K562 (cell line): ENCODE results near the gene IL20RA. TPM values are rescaled to one million over a fixed set of nuclear protein-coding genes. Genes with fewer than 3 reads are reported as not detected.

ENCODE experiments used
- ATAC-seq: fragments of 200-7000 bp; cut with Tn5 transposase; 3 replicates; pipeline ENCODE4 v1.9.1; 2020; ENCODE audit warnings: moderate library complexity
- BruUV-seq: library from RNA; stranded (reverse); fragments of 400-500 nt; replicated peaks from 2 replicates; lab custom pipeline; 2021; lab: Mats Ljungman, UMichigan
- CTCF ChIA-PET: fragments of 300-600 bp; formaldehyde crosslinking; extraction: SDS; loops from one replicate; lab custom pipeline; 2021; ENCODE audit warnings: low intra/inter-chr PET ratio; lab: Yijun Ruan, JAX
- POLR2A ChIA-PET: fragments of 300-600, 350-650 bp; sonication (Branson Sonifier 250); formaldehyde crosslinking; extraction: SDS; loops from one replicate; lab custom pipeline; 2021; ENCODE audit warnings: antibody characterized with exemption, inconsistent platforms; lab: Yijun Ruan, JAX
- DNase-seq, 4 experiments: peaks; one replicate each; pipeline versions ENCODE4 v3.0.0 to v3.0.0-alpha.2; 2011 to 2018; ENCODE audit warnings: low spot score in 3 of 4, mixed read lengths in 3 of 4; ENCODE audit errors: extremely low read depth in 1 of 4
- FAIRE-seq: peaks from 2 replicates; lab custom pipeline; 2011; peaks lifted over from hg19 to GRCh38; lab: Jason Lieb, UNC
- H2AFZ ChIP-seq: 2 replicates; pipeline ENCODE4 v1.6.0; 2011; ENCODE audit warnings: low read depth, low read length, control low read depth, inconsistent platforms
- H3K27ac ChIP-seq: fragments of 200-600 bp; 3 replicates; pipeline ENCODE4 v1.8.0; 2011; ENCODE audit warnings: low read depth, mild to moderate bottlenecking, control low read depth, inconsistent platforms, low read length, moderate library complexity, mixed read lengths; ENCODE audit errors: extremely low read depth
- H3K27me3 ChIP-seq, 2 experiments: fragments of 300-600 bp in 1 of 2; 2 replicates in 1 of 2; 3 replicates in 1 of 2; pipeline versions ENCODE4 v1.6.0 to v1.8.0; 2011; ENCODE audit warnings: inconsistent platforms in 2 of 2, low read length in 2 of 2, mild to moderate bottlenecking in 1 of 2, mixed read lengths in 1 of 2, moderate library complexity in 1 of 2; ENCODE audit not compliant: control insufficient read depth in 2 of 2, insufficient read depth in 2 of 2
- H3K36me3 ChIP-seq: fragments of 300-600 bp; 3 replicates; pipeline ENCODE4 v1.8.0; 2011; ENCODE audit warnings: mild to moderate bottlenecking, low read length, inconsistent platforms; ENCODE audit not compliant: control insufficient read depth, insufficient read depth
- H3K4me1 ChIP-seq, 2 experiments: fragments of 200-600 bp in 1 of 2; replicated peaks in 1 of 2; 2 replicates in 1 of 2; 3 replicates in 1 of 2; pipeline versions ENCODE4 v1.5.1 to v1.8.0; 2011; ENCODE audit warnings: inconsistent platforms in 2 of 2, low read length in 2 of 2, mild to moderate bottlenecking in 1 of 2, mixed read lengths in 1 of 2, moderate library complexity in 1 of 2; ENCODE audit not compliant: control insufficient read depth in 2 of 2, insufficient read depth in 2 of 2
- H3K4me2 ChIP-seq: 2 replicates; pipeline ENCODE4 v1.6.1; 2011; ENCODE audit warnings: low read length, control low read depth, inconsistent platforms, mixed read lengths; ENCODE audit not compliant: insufficient read depth
- H3K4me3 ChIP-seq: fragments of 200-600 bp; sonication (generic), shearing (Covaris generic); 2 replicates; pipeline ENCODE4 v1.5.1; 2016; ENCODE audit warnings: control low read depth, inconsistent platforms
- H3K79me2 ChIP-seq: fragments of 200-600 bp; 3 replicates; pipeline ENCODE4 v1.8.0; 2011; ENCODE audit warnings: low read length, inconsistent platforms; ENCODE audit not compliant: control insufficient read depth, insufficient read depth
- H3K9ac ChIP-seq, 2 experiments: 2 replicates each; pipeline versions ENCODE4 v1.6.0 to v1.6.1; 2011; ENCODE audit warnings: low read depth in 2 of 2, low read length in 2 of 2, control low read depth in 1 of 2, inconsistent platforms in 1 of 2, mild to moderate bottlenecking in 1 of 2, mixed read lengths in 1 of 2; ENCODE audit not compliant: insufficient read depth in 1 of 2
- H3K9me1 ChIP-seq: one replicate; pipeline ENCODE4 v1.6.0; 2011; ENCODE audit warnings: inconsistent platforms, mild to moderate bottlenecking, low read length, moderate library complexity; ENCODE audit not compliant: control insufficient read depth, insufficient read depth
- H3K9me3 ChIP-seq: replicated peaks from 2 replicates; pipeline ENCODE4 v1.5.1; 2011; ENCODE audit warnings: low read depth, low read length, inconsistent platforms; ENCODE audit not compliant: control insufficient read depth, insufficient read depth
- H4K20me1 ChIP-seq: replicated peaks from 2 replicates; pipeline ENCODE4 v1.6.1; 2011; ENCODE audit warnings: low read length, inconsistent platforms, mixed read lengths; ENCODE audit not compliant: control insufficient read depth, insufficient read depth
- CBFA2T2 ChIP-seq: fragments of 450-650 bp; conservative IDR thresholded peaks from 2 replicates; pipeline ENCODE4 v1.6.1; 2017; ENCODE audit warnings: mild to moderate bottlenecking
- CBFA2T3 ChIP-seq: fragments of 450-650 bp; IDR thresholded peaks from 2 replicates; pipeline ENCODE4 v1.6.1; 2017
- FOS ChIP-seq: IDR thresholded peaks from 3 replicates; pipeline ENCODE4 v1.6.1; 2011; ENCODE audit not compliant: insufficient read length; ENCODE audit errors: extremely low read depth
- HDGF ChIP-seq: fragments of 450-650 bp; IDR thresholded peaks from 2 replicates; pipeline ENCODE4 v1.6.1; 2016
- MTA3 ChIP-seq: fragments of 450-650 bp; formaldehyde crosslinking; IDR thresholded peaks from 2 replicates; pipeline ENCODE4 v1.6.1; 2017; ENCODE audit warnings: mild to moderate bottlenecking, borderline replicate concordance
- NFIC ChIP-seq: fragments of 450-650 bp; IDR thresholded peaks from 2 replicates; pipeline ENCODE4 v1.6.1; 2017; ENCODE audit warnings: mild to moderate bottlenecking, inconsistent platforms
- POLR2B ChIP-seq: fragments of 450-650 bp; IDR thresholded peaks from 2 replicates; pipeline ENCODE4 v1.6.1; 2018; ENCODE audit warnings: low read depth; ENCODE audit not compliant: partially characterized antibody
- RAD21 ChIP-seq, 2 experiments: fragments of 250-450 bp in 1 of 2; fragments of 450-650 bp in 1 of 2; sonication (Bioruptor Pico) in 1 of 2; formaldehyde crosslinking in 1 of 2; IDR thresholded peaks in 1 of 2; conservative IDR thresholded peaks in 1 of 2; 2 replicates each; pipeline versions ENCODE4 v1.4.0 to v1.8.0; 2020 to 2022; ENCODE audit warnings: mild to moderate bottlenecking in 2 of 2, moderate library complexity in 1 of 2
- TCF3 ChIP-seq: sonication (generic); formaldehyde crosslinking; IDR thresholded peaks from 2 replicates; pipeline ENCODE4 v1.4.0; 2020; ENCODE audit warnings: mild to moderate bottlenecking, missing genetic modification reagents
- TRIM28 ChIP-seq: fragments of 450-650 bp; IDR thresholded peaks from 2 replicates; pipeline ENCODE4 v1.6.1; 2017
- XRCC3 ChIP-seq: fragments of 450-650 bp; IDR thresholded peaks from 2 replicates; pipeline ENCODE4 v1.6.1; 2017; ENCODE audit warnings: mild to moderate bottlenecking, moderate library complexity
- ZNF140 ChIP-seq: fragments of 250-450 bp; sonication (Bioruptor Pico); IDR thresholded peaks from 2 replicates; pipeline ENCODE4 v1.8.0; 2021; ENCODE audit warnings: moderate library complexity, mild to moderate bottlenecking, inconsistent platforms
- ZNF444 ChIP-seq: fragments of 250-450 bp; sonication (Bioruptor Pico); IDR thresholded peaks from 2 replicates; pipeline ENCODE4 v1.4.0; 2020; ENCODE audit warnings: mild to moderate bottlenecking, moderate library complexity
- ZNF655 ChIP-seq: fragments of 250-450 bp; sonication (Bioruptor Pico); IDR thresholded peaks from 2 replicates; pipeline ENCODE4 v1.5.0; 2021
- ZNF77 ChIP-seq: fragments of 250-450 bp; sonication (Bioruptor Pico); IDR thresholded peaks from 2 replicates; pipeline ENCODE4 v1.5.0; 2020
- WGBS: fragments of 100-300 bp; shearing (Covaris generic); methylation state at CpG from one replicate; pipeline ENCODE4 v1.1.6; 2016; ENCODE audit warnings: low coverage, mixed read lengths; ENCODE audit not compliant: insufficient coverage; ENCODE audit errors: missing lambda C conversion rate; 5-methylcytosine and 5-hydroxymethylcytosine counted together
- in situ Hi-C: fragments of 300-500 bp; cut with MboI; formaldehyde crosslinking; loops from 4 replicates; pipeline ENCODE4 v1.15.0; 2018; ENCODE audit warnings: inconsistent platforms, mixed read lengths
- intact Hi-C: fragments of 100-400 bp; cut with micrococcal nuclease; formaldehyde crosslinking; loops from 2 replicates; pipeline ENCODE4 v1.14.2; 2022
- polyA plus RNA-seq, 8 experiments: library from polyadenylated mRNA; depleted of rRNA in 4 of 8; stranded (reverse) in 5 of 8; unstranded in 3 of 8; fragments of >200 nt; fragmentation: Nextera tagmentation in 2 of 8; fragmentation: Illumina TruSeq in 1 of 8; extraction: Ambion mirVana in 2 of 8; extraction: Trizol in 1 of 8; gene quantifications; 2 replicates each; pipeline versions ENCODE4 v1.2.1 to v1.2.3, GENCODE V29; 2011 to 2014; ENCODE audit warnings: inconsistent platforms in 1 of 8, missing spikeins in 1 of 8
- total RNA-seq, 7 experiments: library from RNA; depleted of rRNA in 6 of 7; stranded (reverse); fragments of >200 nt in 6 of 7; fragmentation: Illumina TruSeq in 2 of 7; extraction: Trizol in 2 of 7; gene quantifications; 2 replicates each; pipeline versions ENCODE4 v1.2.1 to v1.2.3, GENCODE V29; 2011 to 2021; ENCODE audit warnings: low replicate concordance in 1 of 7

IL20RA gene
- total and polyA plus RNA-seq, 9 of the 15 experiments (the other 6 are each of a cell fraction or from before 2014, with no cell fraction given) = not detected

- in situ Hi-C loops = no loop called here
- peaks cover 5 to 29% of the 10 kb centered on the region in 2 experiments; a peak in 4 of 5 replicates for H3K27me3 ChIP-seq
- ATAC-seq = no peak; the same call in 2 of the 3 replicates
- POLR2A ChIA-PET = no interaction called here
- no TSS peak for BruUV-seq
- H3K27ac ChIP-seq = no peak overlapping the region
- WGBS = 3% methylated on average over 5 of the region's 5 CpGs
- no peaks in the 10 kb centered on the region; a peak in 2 of 5 replicates for H3K4me1 ChIP-seq
- no peaks in the 10 kb centered on the region for H3K79me2 ChIP-seq
- H3K4me2 ChIP-seq = no peak overlapping the region
- no peaks in the 10 kb centered on the region for H3K9me1 ChIP-seq
- H3K9ac ChIP-seq = no peak overlapping the region
- TF ChIP-seq ZNF140 (CRISPR knock-in tag) = no peak
- TF ChIP-seq HDGF = no peak
- no peak for TF ChIP-seq POLR2B
- TF ChIP-seq RAD21 (CRISPR knock-in tag; conservative IDR thresholded peaks at IDR 0.05 in 1 of 2, IDR thresholded peaks at IDR 0.05 in 1 of 2) = no peak
- H2AFZ ChIP-seq = no peak overlapping the region
- no peak for DNase-seq
- no peaks in the 10 kb centered on the region for H4K20me1 ChIP-seq
- H3K9me3 ChIP-seq = no peaks in the 10 kb centered on the region
- no peaks in the 10 kb centered on the region for H3K36me3 ChIP-seq
- CTCF ChIA-PET = no interaction called here
- FAIRE-seq = no peak
- intact Hi-C loops = loop anchor here (5.0 kb wide), 1 partner anchor 343 kb away; no protein-coding TSS in a partner anchor
- H3K4me3 ChIP-seq = no peak overlapping the region
These were observed 75.3 kb downstream of the IL20RA start for GRCh38 chr6:136969433-136969832.

- H2AFZ ChIP-seq = no peak overlapping the region
These were observed 75.9 kb downstream of the IL20RA start for GRCh38 chr6:136968837-136969236.

More at GRCh38 chr6:136968837-136969236, 75.9 kb downstream of the IL20RA start:
- no peaks in the 10 kb centered on the region for H3K9me3 ChIP-seq
- DNase-seq = peak in 1 of 4 experiments; percentile 21
- intact Hi-C loops = loop anchor here (1.0 to 5.0 kb wide), 2 partner anchors 343 to 672 kb away; no protein-coding TSS in a partner anchor
- H3K27ac ChIP-seq = no peak overlapping the region
- H3K79me2 ChIP-seq = no peaks in the 10 kb centered on the region
- no peak for FAIRE-seq
- BruUV-seq = no TSS peak
- TF ChIP-seq TRIM28 (no peak), MTA3 (no peak), ZNF444 (CRISPR knock-in tag) (no peak), ZNF77 (CRISPR knock-in tag) (no peak), CBFA2T3 (peak; percentile 39; the same call in 1 of the 2 replicates), TCF3 (peak; percentile 22; the same call in 1 of the 2 replicates), XRCC3 (no peak), NFIC (peak; percentile 60), FOS (no peak), CBFA2T2 (peak; percentile 31; the same call in 1 of the 2 replicates), ZNF655 (no peak)
- peaks cover 5 to 25% of the 10 kb centered on the region in 2 experiments; a peak in 4 of 5 replicates for H3K27me3 ChIP-seq
- POLR2A ChIA-PET = interaction anchor here (0.7 kb wide), 1 partner anchor 302 kb away, joined by 3 read pairs; no protein-coding TSS in a partner anchor
- no peak overlapping the region for H3K4me3 ChIP-seq
- H3K36me3 ChIP-seq = no peaks in the 10 kb centered on the region
- no peak overlapping the region for H3K9ac ChIP-seq
- 0 out of 2 replicates have a peak overlapping the region, but pooled peaks have one; percentile 6 for H3K4me2 ChIP-seq
- no peaks in the 10 kb centered on the region for H4K20me1 ChIP-seq
- WGBS = 3% methylated on average over 7 of the region's 7 CpGs
- ATAC-seq = no peak
- H3K4me1 ChIP-seq = no peaks in the 10 kb centered on the region; a peak in 2 of 5 replicates
- H3K9me1 ChIP-seq = no peaks in the 10 kb centered on the region
- CTCF ChIA-PET = interaction anchor here (0.8 to 1.6 kb wide), 2 partner anchors 325 to 1140 kb away, joined by 4 read pairs; no protein-coding TSS in a partner anchor
- in situ Hi-C loops = no loop called here
